Measurements from ENCODE around the gene MRPL14. TPM values are rescaled to one million over a fixed set of nuclear protein-coding genes. Genes with fewer than 3 reads are reported as not detected.
A peak's percentile ranks its signal among the peaks of the same experiment; 100 is the strongest.

Gene MRPL14
- total and polyA plus RNA-seq, 9 donors: 36.7 to 55.0 (median 41.6) TPM

GRCh38 chr6:44113414-44113813 is 13.8 kb downstream of the MRPL14 start:
- 75% methylated on average over 1 of the region's 3 CpGs for WGBS (ENCODE audit: insufficient coverage)
- H3K27ac ChIP-seq (ENCODE audit: low read length): no peak overlapping the region
- no peak overlapping the region for H3K4me3 ChIP-seq (ENCODE audit: low read length)
- peaks cover 24% of the 10 kb centered on the region for H3K4me1 ChIP-seq (ENCODE audit: control insufficient read depth, insufficient read depth, low read length)
- H3K36me3 ChIP-seq (ENCODE audit: control insufficient read depth, insufficient read depth, low read length): peaks cover 61% of the 10 kb centered on the region
- no peak for DNase-seq
- no peaks in the 10 kb centered on the region for H3K9me3 ChIP-seq (replicated peaks; ENCODE audit: control insufficient read depth, low read depth, low read length)
- no peaks in the 10 kb centered on the region for H3K27me3 ChIP-seq (ENCODE audit: control insufficient read depth, insufficient read depth, low read length)

DNA sequence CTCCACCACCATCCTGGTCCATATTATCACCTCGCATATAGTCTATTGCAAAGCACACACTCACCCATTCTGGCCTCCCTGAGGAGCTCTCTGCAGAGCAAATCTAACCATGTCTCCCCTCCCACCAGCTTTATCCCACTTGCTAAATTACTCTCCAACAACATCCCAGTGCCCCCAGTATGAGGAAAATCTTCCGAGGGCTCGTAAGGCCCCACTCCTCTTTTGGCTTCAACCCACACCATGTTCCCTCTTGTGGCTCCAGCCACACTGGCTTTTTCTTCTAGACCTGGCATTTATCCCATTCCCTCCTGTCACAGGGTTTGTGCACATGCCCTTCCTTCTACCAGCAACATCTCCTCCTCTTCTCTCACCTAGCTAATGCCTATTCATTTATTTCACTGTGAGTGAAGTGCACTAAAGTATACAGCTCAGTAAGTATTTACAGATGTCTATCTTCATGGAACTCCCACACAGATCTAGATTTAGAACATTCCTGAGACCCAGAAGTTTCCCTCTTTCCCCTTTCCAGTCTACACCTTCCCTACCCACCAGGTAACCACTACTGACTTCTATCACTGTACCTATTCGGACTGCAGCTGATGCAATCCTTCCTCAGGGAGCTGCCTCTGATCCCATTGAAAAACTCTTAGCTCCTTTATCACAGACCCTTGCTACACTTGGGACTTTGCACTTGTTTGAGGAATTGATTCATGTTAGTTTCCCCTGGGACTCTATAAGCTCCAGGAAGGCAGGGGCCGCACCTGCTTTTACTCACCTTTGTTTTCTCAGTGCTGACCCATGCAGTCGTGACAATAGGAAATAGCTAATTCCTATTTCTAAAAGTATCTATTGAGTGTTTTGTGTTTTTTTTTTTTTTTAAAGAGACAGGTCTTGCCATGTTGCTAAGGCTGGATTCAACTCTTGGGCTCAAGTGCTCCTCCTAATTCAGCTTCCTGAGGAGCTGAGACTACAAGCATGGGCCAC is 15.5 kb downstream of the MRPL14 start:
- 92% methylated on average over 4 of the region's 6 CpGs for WGBS (ENCODE audit: insufficient coverage)
- no peak for DNase-seq
- no peaks in the 10 kb centered on the region for H3K27me3 ChIP-seq (ENCODE audit: control insufficient read depth, insufficient read depth, low read length)
- no peak overlapping the region for H3K4me3 ChIP-seq (ENCODE audit: low read length)
- H3K9me3 ChIP-seq (replicated peaks; ENCODE audit: control insufficient read depth, low read depth, low read length): no peaks in the 10 kb centered on the region
- H3K4me1 ChIP-seq (ENCODE audit: control insufficient read depth, insufficient read depth, low read length): peaks cover 16% of the 10 kb centered on the region
- H3K36me3 ChIP-seq (ENCODE audit: control insufficient read depth, insufficient read depth, low read length): peaks cover 72% of the 10 kb centered on the region
- no peak overlapping the region for H3K27ac ChIP-seq (ENCODE audit: low read length)

DNA sequence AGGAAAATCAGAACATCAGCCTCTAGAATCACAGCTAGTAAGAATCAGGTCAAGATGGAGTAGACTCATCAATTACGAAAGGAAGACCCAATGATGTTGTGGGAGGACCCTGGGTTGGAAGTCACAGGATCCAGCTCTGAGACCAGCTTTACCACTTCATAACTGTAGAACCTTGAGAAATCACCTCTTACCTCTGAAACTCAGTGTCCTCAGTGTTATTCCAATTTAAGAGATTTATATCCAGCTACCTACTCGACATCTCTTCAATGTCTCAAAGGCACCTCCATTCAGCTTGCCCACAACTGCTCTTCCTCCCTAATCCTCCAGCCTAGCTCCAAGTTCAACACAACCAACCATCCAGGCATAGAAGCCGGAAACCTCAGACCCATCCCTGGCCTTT is 16.3 kb downstream of the MRPL14 start:
- Histone ChIP-seq H3K27ac (ENCODE audit: low read length) (no peak overlapping the region), H3K27me3 (ENCODE audit: control insufficient read depth, insufficient read depth, low read length) (no peaks in the 10 kb centered on the region), H3K4me3 (ENCODE audit: low read length) (no peak overlapping the region), H3K36me3 (ENCODE audit: control insufficient read depth, insufficient read depth, low read length) (peaks cover 74% of the 10 kb centered on the region), H3K4me1 (ENCODE audit: control insufficient read depth, insufficient read depth, low read length) (peaks cover 14% of the 10 kb centered on the region), H3K9me3 (replicated peaks; ENCODE audit: control insufficient read depth, low read depth, low read length) (no peaks in the 10 kb centered on the region)
- DNase-seq: no peak
- WGBS (ENCODE audit: insufficient coverage): 100% methylated on average over 2 of the region's 3 CpGs

DNA sequence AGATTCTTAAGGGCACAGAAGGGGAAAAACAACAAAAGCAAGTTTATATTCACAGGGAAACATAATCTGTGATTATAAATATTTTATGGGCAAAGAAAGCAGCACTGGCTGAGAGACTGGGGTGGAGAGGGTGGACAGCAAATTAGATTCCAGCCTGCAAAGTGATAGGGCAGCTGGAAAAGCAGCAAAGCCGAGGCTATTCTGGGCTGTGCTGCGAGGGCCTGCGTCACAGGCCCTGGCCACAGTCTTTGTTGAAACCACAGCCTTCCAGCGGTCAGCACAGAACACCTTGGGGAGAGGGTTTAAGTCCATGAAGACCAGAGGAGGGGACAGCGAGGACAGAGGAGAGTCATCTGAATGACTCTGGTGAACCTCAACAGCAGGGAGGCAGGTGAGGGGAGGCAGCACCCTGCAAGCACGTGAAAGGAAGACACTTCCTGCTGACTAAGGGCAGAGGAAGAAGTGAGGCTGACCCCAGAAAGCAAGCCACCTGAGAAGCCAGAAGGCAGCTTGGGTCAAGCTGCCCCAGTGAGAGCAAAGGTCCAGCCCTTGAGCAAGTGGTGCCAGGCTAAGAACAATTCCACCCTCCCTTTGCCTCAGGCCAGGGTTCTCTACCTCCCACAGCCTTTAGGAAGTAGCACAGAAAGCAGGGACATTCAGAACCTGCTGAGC is 17.1 kb downstream of the MRPL14 start:
- Histone ChIP-seq H3K27me3 (ENCODE audit: control insufficient read depth, insufficient read depth, low read length) (no peaks in the 10 kb centered on the region), H3K36me3 (ENCODE audit: control insufficient read depth, insufficient read depth, low read length) (peaks cover 68% of the 10 kb centered on the region), H3K4me3 (ENCODE audit: low read length) (no peak overlapping the region), H3K4me1 (ENCODE audit: control insufficient read depth, insufficient read depth, low read length) (peaks cover 21% of the 10 kb centered on the region), H3K27ac (ENCODE audit: low read length) (peak overlapping the region; percentile 62), H3K9me3 (replicated peaks; ENCODE audit: control insufficient read depth, low read depth, low read length) (no peaks in the 10 kb centered on the region)
- 84% methylated on average over 6 of the region's 6 CpGs for WGBS (ENCODE audit: insufficient coverage)
- DNase-seq: no peak

DNA sequence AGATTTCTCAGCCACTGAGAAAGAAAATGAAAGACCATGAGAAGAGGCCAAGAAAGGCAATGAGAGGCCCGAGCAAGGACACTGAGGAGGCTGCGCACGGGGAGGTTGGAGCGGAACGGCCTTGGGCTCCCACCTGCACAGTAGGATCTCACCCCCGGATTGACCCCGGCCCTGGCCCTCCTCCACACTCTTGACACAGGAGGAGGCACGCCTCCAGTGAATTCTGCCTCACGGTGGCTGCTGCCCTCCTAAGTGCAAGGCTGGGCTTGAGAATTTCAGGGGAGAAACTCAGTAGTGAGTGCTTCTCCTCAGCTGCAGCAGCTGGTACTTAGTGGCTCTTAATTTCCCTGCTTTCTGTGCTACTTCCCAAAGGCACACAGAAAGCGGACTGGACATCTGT is 18.0 kb downstream of the MRPL14 start:
- DNase-seq: no peak
- Histone ChIP-seq H3K9me3 (replicated peaks; ENCODE audit: control insufficient read depth, low read depth, low read length) (no peaks in the 10 kb centered on the region), H3K27ac (ENCODE audit: low read length) (no peak overlapping the region), H3K4me1 (ENCODE audit: control insufficient read depth, insufficient read depth, low read length) (peaks cover 29% of the 10 kb centered on the region), H3K4me3 (ENCODE audit: low read length) (no peak overlapping the region), H3K36me3 (ENCODE audit: control insufficient read depth, insufficient read depth, low read length) (peaks cover 70% of the 10 kb centered on the region), H3K27me3 (ENCODE audit: control insufficient read depth, insufficient read depth, low read length) (no peaks in the 10 kb centered on the region)
- 86% methylated on average over 5 of the region's 10 CpGs for WGBS (ENCODE audit: insufficient coverage)

- Histone ChIP-seq H3K27ac (ENCODE audit: low read length) (no peak overlapping the region), H3K4me3 (ENCODE audit: low read length) (no peak overlapping the region), H3K27me3 (ENCODE audit: control insufficient read depth, insufficient read depth, low read length) (no peaks in the 10 kb centered on the region), H3K9me3 (replicated peaks; ENCODE audit: control insufficient read depth, low read depth, low read length) (no peaks in the 10 kb centered on the region), H3K36me3 (ENCODE audit: control insufficient read depth, insufficient read depth, low read length) (peaks cover 70% of the 10 kb centered on the region), H3K4me1 (ENCODE audit: control insufficient read depth, insufficient read depth, low read length) (peaks cover 31% of the 10 kb centered on the region)
- no CpG with 5 or more reads among the region's 1 CpG for WGBS (ENCODE audit: insufficient coverage)
- no peak for DNase-seq
Observed at GRCh38 chr6:44108471-44108870, 18.8 kb downstream of the MRPL14 start.

GRCh38 chr6:44107017-44107416 is 20.2 kb downstream of the MRPL14 start:
- H3K36me3 ChIP-seq (ENCODE audit: control insufficient read depth, insufficient read depth, low read length): peaks cover 64% of the 10 kb centered on the region
- H3K27ac ChIP-seq (ENCODE audit: low read length): no peak overlapping the region
- no peaks in the 10 kb centered on the region for H3K27me3 ChIP-seq (ENCODE audit: control insufficient read depth, insufficient read depth, low read length)
- H3K9me3 ChIP-seq (replicated peaks; ENCODE audit: control insufficient read depth, low read depth, low read length): no peaks in the 10 kb centered on the region
- 95% methylated on average over 4 of the region's 5 CpGs for WGBS (ENCODE audit: insufficient coverage)
- no peak for DNase-seq
- H3K4me1 ChIP-seq (ENCODE audit: control insufficient read depth, insufficient read depth, low read length): peaks cover 31% of the 10 kb centered on the region
- no peak overlapping the region for H3K4me3 ChIP-seq (ENCODE audit: low read length)

DNA sequence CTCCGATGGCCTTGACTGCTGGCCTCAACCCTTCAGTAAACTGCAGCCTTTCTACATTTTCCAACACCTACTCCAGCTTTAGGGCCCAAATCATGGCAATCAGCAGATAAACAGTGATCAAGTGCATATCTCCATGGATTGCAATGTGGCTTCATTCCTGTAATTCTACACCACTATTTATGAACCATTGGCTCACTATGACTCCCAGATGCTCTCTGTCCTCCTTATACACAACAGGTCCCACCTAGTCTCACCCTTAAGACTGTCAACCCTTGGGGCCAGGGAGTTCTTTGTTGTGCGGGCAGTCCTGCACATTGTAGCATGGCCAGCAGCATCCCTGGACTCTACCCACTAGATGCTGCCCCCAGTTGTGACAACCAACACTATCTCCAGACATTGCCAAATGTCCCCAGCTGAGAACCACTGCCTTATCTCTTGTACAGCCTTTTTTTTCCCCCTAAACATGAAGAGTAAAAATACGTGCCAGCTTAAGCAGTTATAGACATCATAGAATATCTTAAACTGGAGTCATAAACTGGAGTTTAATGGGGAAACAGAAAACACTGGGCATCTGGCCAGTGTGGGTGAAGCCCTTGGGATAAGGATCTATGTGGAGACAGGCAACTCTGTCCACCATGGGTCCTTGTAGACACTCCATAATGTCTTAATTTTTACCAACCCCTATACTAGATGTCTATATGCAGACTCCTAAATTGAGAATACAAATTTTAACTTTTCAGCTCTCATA is 21.1 kb downstream of the MRPL14 start:
- Histone ChIP-seq H3K4me3 (ENCODE audit: low read length) (no peak overlapping the region), H3K36me3 (ENCODE audit: control insufficient read depth, insufficient read depth, low read length) (peaks cover 61% of the 10 kb centered on the region), H3K27ac (ENCODE audit: low read length) (no peak overlapping the region), H3K9me3 (replicated peaks; ENCODE audit: control insufficient read depth, low read depth, low read length) (no peaks in the 10 kb centered on the region), H3K4me1 (ENCODE audit: control insufficient read depth, insufficient read depth, low read length) (peaks cover 31% of the 10 kb centered on the region), H3K27me3 (ENCODE audit: control insufficient read depth, insufficient read depth, low read length) (no peaks in the 10 kb centered on the region)
- 60% methylated on average over 1 of the region's 3 CpGs for WGBS (ENCODE audit: insufficient coverage)
- DNase-seq: no peak

DNA sequence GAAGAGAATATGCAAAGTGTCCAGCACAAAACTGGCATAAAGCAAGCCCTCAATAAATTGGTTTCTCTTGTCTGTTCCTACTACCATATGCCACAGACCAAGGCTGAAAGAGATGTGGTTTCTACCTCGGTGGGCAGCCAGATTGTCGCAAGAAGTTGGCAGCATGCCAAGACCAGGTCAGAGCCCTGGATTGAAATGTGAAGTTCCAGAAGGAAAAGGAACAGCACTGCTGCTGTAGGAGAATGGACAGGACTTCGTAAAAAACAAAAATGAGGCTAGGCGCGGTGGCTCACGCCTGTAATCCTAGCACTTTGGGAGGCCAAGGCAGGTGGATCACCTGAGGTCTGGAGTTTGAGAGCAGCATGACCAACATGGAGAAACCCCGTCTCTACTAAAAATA is 22.1 kb downstream of the MRPL14 start:
- 84% methylated on average over 6 of the region's 7 CpGs for WGBS (ENCODE audit: insufficient coverage)
- peak overlapping the region; percentile 81 for H3K27ac ChIP-seq (ENCODE audit: low read length)
- peaks cover 57% of the 10 kb centered on the region for H3K36me3 ChIP-seq (ENCODE audit: control insufficient read depth, insufficient read depth, low read length)
- H3K9me3 ChIP-seq (replicated peaks; ENCODE audit: control insufficient read depth, low read depth, low read length): no peaks in the 10 kb centered on the region
- H3K4me3 ChIP-seq (ENCODE audit: low read length): no peak overlapping the region
- H3K4me1 ChIP-seq (ENCODE audit: control insufficient read depth, insufficient read depth, low read length): peaks cover 26% of the 10 kb centered on the region
- no peak for DNase-seq
- H3K27me3 ChIP-seq (ENCODE audit: control insufficient read depth, insufficient read depth, low read length): no peaks in the 10 kb centered on the region
